Measurements from ENCODE around the gene CFAP57.

Gene CFAP57

GRCh38 chr1:43288058-43288784 lies 116.1 kb downstream of the CFAP57 start:
- H3K14ac ChIP-seq (ENCODE audit: low read length in 2 of 2): no peak overlapping the region
- H4K91ac ChIP-seq (ENCODE audit: low read length): no peak overlapping the region
- H4K8ac ChIP-seq (ENCODE audit: low read length): no peak overlapping the region
- 93% methylated on average over 7 of the region's 9 CpGs for WGBS
- H3K18ac ChIP-seq (ENCODE audit: low read depth in 1 of 2, low read length in 2 of 2): no peak overlapping the region
- no peaks in the 10 kb centered on the region for H3K9me3 ChIP-seq (ENCODE audit: control insufficient read depth, low read length)
- no peak overlapping the region for H3K4ac ChIP-seq (ENCODE audit: low read depth in 1 of 2, low read length in 2 of 2)
- no peaks in the 10 kb centered on the region for H3K36me3 ChIP-seq (ENCODE audit: control insufficient read depth in 1 of 2, insufficient read depth in 2 of 2, low read depth in 1 of 2, low read length in 2 of 2)
- DNase-seq: no peak
- no peak overlapping the region for H3K4me2 ChIP-seq (ENCODE audit: low read length, poor library complexity, severe bottlenecking)
- no peak overlapping the region for H3K9ac ChIP-seq (ENCODE audit: low read length)
- no peaks in the 10 kb centered on the region for H3K79me1 ChIP-seq (replicated peaks; ENCODE audit: low read length, poor library complexity, severe bottlenecking)
- no peak overlapping the region for H3K23ac ChIP-seq (ENCODE audit: low read length in 2 of 2)
- H2AFZ ChIP-seq (ENCODE audit: low read depth, low read length): no peak overlapping the region
- H2BK12ac ChIP-seq (ENCODE audit: low read length in 2 of 2): no peak overlapping the region
- H2BK5ac ChIP-seq (ENCODE audit: low read depth, low read length, poor library complexity, severe bottlenecking): no peak overlapping the region
- H3K27me3 ChIP-seq (ENCODE audit: control insufficient read depth in 1 of 2, insufficient read depth in 1 of 2, low read length in 2 of 2): peaks cover 21 to 26% of the 10 kb centered on the region in 2 experiments
- H2BK120ac ChIP-seq (ENCODE audit: low read depth, low read length): no peak overlapping the region
- peaks cover 2% of the 10 kb centered on the region for H3K4me1 ChIP-seq (ENCODE audit: control insufficient read depth, insufficient read depth, low read depth, low read length)
- no peak overlapping the region for H2BK15ac ChIP-seq (ENCODE audit: low read depth, poor library complexity, severe bottlenecking)
- no peak overlapping the region for H2AK5ac ChIP-seq (ENCODE audit: low read length, severe bottlenecking)
- no peak overlapping the region for H3K4me3 ChIP-seq (ENCODE audit: insufficient read depth in 1 of 2, low read depth in 1 of 2, low read length in 2 of 2)
- no peak overlapping the region for H3K27ac ChIP-seq (ENCODE audit: low read length, poor library complexity, severe bottlenecking)

GRCh38 chr1:43288785-43289706 lies 116.9 kb downstream of the CFAP57 start:
- Histone ChIP-seq H3K4ac (ENCODE audit: low read depth in 1 of 2, low read length in 2 of 2) (no peak overlapping the region), H2AK5ac (ENCODE audit: low read length, severe bottlenecking) (no peak overlapping the region), H4K91ac (ENCODE audit: low read length) (no peak overlapping the region), H4K8ac (ENCODE audit: low read length) (no peak overlapping the region), H3K23ac (ENCODE audit: low read length in 2 of 2) (no peak overlapping the region), H3K36me3 (ENCODE audit: control insufficient read depth in 1 of 2, insufficient read depth in 2 of 2, low read depth in 1 of 2, low read length in 2 of 2) (no peaks in the 10 kb centered on the region), H3K4me2 (ENCODE audit: low read length, poor library complexity, severe bottlenecking) (no peak overlapping the region), H3K14ac (ENCODE audit: low read length in 2 of 2) (no peak overlapping the region), H2BK5ac (ENCODE audit: low read depth, low read length, poor library complexity, severe bottlenecking) (no peak overlapping the region), H3K27ac (ENCODE audit: low read length, poor library complexity, severe bottlenecking) (no peak overlapping the region), H3K4me3 (ENCODE audit: insufficient read depth in 1 of 2, low read depth in 1 of 2, low read length in 2 of 2) (no peak overlapping the region), H3K27me3 (ENCODE audit: control insufficient read depth in 1 of 2, insufficient read depth in 1 of 2, low read length in 2 of 2) (peaks cover 21 to 23% of the 10 kb centered on the region in 2 experiments), H2BK120ac (ENCODE audit: low read depth, low read length) (no peak overlapping the region), H3K4me1 (ENCODE audit: control insufficient read depth, insufficient read depth, low read depth, low read length) (peaks cover 5% of the 10 kb centered on the region), H2AFZ (ENCODE audit: low read depth, low read length) (no peak overlapping the region), H3K9ac (ENCODE audit: low read length) (no peak overlapping the region), H2BK15ac (ENCODE audit: low read depth, poor library complexity, severe bottlenecking) (no peak overlapping the region), H3K79me1 (replicated peaks; ENCODE audit: low read length, poor library complexity, severe bottlenecking) (no peaks in the 10 kb centered on the region), H3K18ac (ENCODE audit: low read depth in 1 of 2, low read length in 2 of 2) (no peak overlapping the region), H3K9me3 (ENCODE audit: control insufficient read depth, low read length) (no peaks in the 10 kb centered on the region), H2BK12ac (ENCODE audit: low read length in 2 of 2) (no peak overlapping the region)
- WGBS: 93% methylated on average over 12 of the region's 12 CpGs
- DNase-seq: no peak

GRCh38 chr1:43292216-43292615 lies 120.1 kb downstream of the CFAP57 start:
- Histone ChIP-seq H3K9me3 (ENCODE audit: control insufficient read depth, low read length) (no peaks in the 10 kb centered on the region), H3K14ac (ENCODE audit: low read length in 2 of 2) (no peak overlapping the region), H2BK15ac (ENCODE audit: low read depth, poor library complexity, severe bottlenecking) (no peak overlapping the region), H3K27me3 (ENCODE audit: control insufficient read depth in 1 of 2, insufficient read depth in 1 of 2, low read length in 2 of 2) (peaks cover 11 to 12% of the 10 kb centered on the region in 2 experiments), H2BK120ac (ENCODE audit: low read depth, low read length) (no peak overlapping the region), H2AFZ (ENCODE audit: low read depth, low read length) (no peak overlapping the region), H3K36me3 (ENCODE audit: control insufficient read depth in 1 of 2, insufficient read depth in 2 of 2, low read depth in 1 of 2, low read length in 2 of 2) (no peaks in the 10 kb centered on the region), H3K4me1 (ENCODE audit: control insufficient read depth, insufficient read depth, low read depth, low read length) (peaks cover 13% of the 10 kb centered on the region), H4K91ac (ENCODE audit: low read length) (no peak overlapping the region), H3K9ac (ENCODE audit: low read length) (no peak overlapping the region), H3K18ac (ENCODE audit: low read depth in 1 of 2, low read length in 2 of 2) (no peak overlapping the region), H3K79me1 (replicated peaks; ENCODE audit: low read length, poor library complexity, severe bottlenecking) (no peaks in the 10 kb centered on the region), H3K4ac (ENCODE audit: low read depth in 1 of 2, low read length in 2 of 2) (no peak overlapping the region), H2BK12ac (ENCODE audit: low read length in 2 of 2) (no peak overlapping the region), H3K23ac (ENCODE audit: low read length in 2 of 2) (no peak overlapping the region), H3K27ac (ENCODE audit: low read length, poor library complexity, severe bottlenecking) (no peak overlapping the region), H3K4me2 (ENCODE audit: low read length, poor library complexity, severe bottlenecking) (no peak overlapping the region), H3K4me3 (ENCODE audit: insufficient read depth in 1 of 2, low read depth in 1 of 2, low read length in 2 of 2) (no peak overlapping the region), H2BK5ac (ENCODE audit: low read depth, low read length, poor library complexity, severe bottlenecking) (no peak overlapping the region), H2AK5ac (ENCODE audit: low read length, severe bottlenecking) (no peak overlapping the region), H4K8ac (ENCODE audit: low read length) (no peak overlapping the region)
- WGBS: 84% methylated on average over 7 of the region's 7 CpGs
- DNase-seq: no peak

GRCh38 chr1:43292679-43293078 lies 120.5 kb downstream of the CFAP57 start:
- no peak overlapping the region for H2BK15ac ChIP-seq (ENCODE audit: low read depth, poor library complexity, severe bottlenecking)
- H3K4me3 ChIP-seq (ENCODE audit: insufficient read depth in 1 of 2, low read depth in 1 of 2, low read length in 2 of 2): no peak overlapping the region
- H4K91ac ChIP-seq (ENCODE audit: low read length): no peak overlapping the region
- no peak overlapping the region for H4K8ac ChIP-seq (ENCODE audit: low read length)
- no peak overlapping the region for H3K4ac ChIP-seq (ENCODE audit: low read depth in 1 of 2, low read length in 2 of 2)
- H2AK5ac ChIP-seq (ENCODE audit: low read length, severe bottlenecking): peak overlapping the region; percentile 61
- H3K18ac ChIP-seq (ENCODE audit: low read depth in 1 of 2, low read length in 2 of 2): no peak overlapping the region
- no peak overlapping the region for H2AFZ ChIP-seq (ENCODE audit: low read depth, low read length)
- no peak overlapping the region for H2BK5ac ChIP-seq (ENCODE audit: low read depth, low read length, poor library complexity, severe bottlenecking)
- no peak overlapping the region for H3K27ac ChIP-seq (ENCODE audit: low read length, poor library complexity, severe bottlenecking)
- H3K36me3 ChIP-seq (ENCODE audit: control insufficient read depth in 1 of 2, insufficient read depth in 2 of 2, low read depth in 1 of 2, low read length in 2 of 2): no peaks in the 10 kb centered on the region
- no peak for DNase-seq
- 90% methylated on average over 5 of the region's 5 CpGs for WGBS
- H3K4me2 ChIP-seq (ENCODE audit: low read length, poor library complexity, severe bottlenecking): no peak overlapping the region
- H3K27me3 ChIP-seq (ENCODE audit: control insufficient read depth in 1 of 2, insufficient read depth in 1 of 2, low read length in 2 of 2): peaks cover 7 to 8% of the 10 kb centered on the region in 2 experiments
- H3K9me3 ChIP-seq (ENCODE audit: control insufficient read depth, low read length): no peaks in the 10 kb centered on the region
- H2BK12ac ChIP-seq (ENCODE audit: low read length in 2 of 2): no peak overlapping the region
- no peak overlapping the region for H3K23ac ChIP-seq (ENCODE audit: low read length in 2 of 2)
- no peak overlapping the region for H3K14ac ChIP-seq (ENCODE audit: low read length in 2 of 2)
- H3K79me1 ChIP-seq (replicated peaks; ENCODE audit: low read length, poor library complexity, severe bottlenecking): no peaks in the 10 kb centered on the region
- no peak overlapping the region for H2BK120ac ChIP-seq (ENCODE audit: low read depth, low read length)
- peaks cover 14% of the 10 kb centered on the region for H3K4me1 ChIP-seq (ENCODE audit: control insufficient read depth, insufficient read depth, low read depth, low read length)
- H3K9ac ChIP-seq (ENCODE audit: low read length): no peak overlapping the region
